Measurements from ENCODE around the gene GPR32.

DNA sequence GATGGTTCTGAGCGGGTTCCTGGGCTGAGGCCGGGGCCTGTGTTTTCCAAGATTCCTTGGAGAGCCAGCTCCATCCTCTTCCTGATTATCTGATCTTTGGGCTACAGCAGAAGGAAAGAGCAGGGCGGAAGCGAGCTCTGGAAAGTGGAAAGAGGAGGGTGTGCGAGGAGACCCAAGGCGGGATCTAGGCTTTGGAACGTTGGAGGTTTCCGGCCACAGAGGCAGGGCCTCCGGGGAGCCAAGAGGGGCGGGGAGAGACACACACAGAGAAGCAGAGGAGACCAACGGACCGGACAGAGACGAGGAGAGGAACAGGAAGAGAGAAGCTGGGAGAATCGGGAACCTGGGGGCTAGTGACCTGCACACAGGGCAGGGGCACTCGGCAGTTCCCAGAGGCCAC is 47.2 kb upstream of the GPR32 start, which contains the start of gene CLEC11A:
- TF ChIP-seq CTCF (IDR thresholded peaks at IDR 0.05; ENCODE audit: insufficient read depth, low read length, poor library complexity, severe bottlenecking) (no peak), EZH2phosphoT487 (conservative IDR thresholded peaks at IDR 0.05; ENCODE audit: low read length) (no peak)
